Stimulated activated naive CD4-positive, alpha-beta T cell treated with Interleukin-2 at 50 U/mL for 16 hours (primary cell): ENCODE results near the gene BCL11B.
A peak's percentile ranks its signal among the peaks of the same experiment; 100 is the strongest.
"Not testable (repeated sequence)": the region's sequence is repeated elsewhere in the genome, so short reads cannot be mapped to it uniquely, and the experiment has no call there.

ENCODE experiments used
- DNase-seq: peaks from one replicate; lab custom pipeline; 2025; lab: John Stamatoyannopoulos, UW

The BCL11B gene

GRCh38 chr14:99199846-99200653 is 71.9 kb downstream of the BCL11B start:
- DNase-seq: no peak

- DNase-seq: no peak
Measured at GRCh38 chr14:99198746-99199502, 73.1 kb downstream of the BCL11B start.

GRCh38 chr14:99196310-99196650 is 75.7 kb downstream of the BCL11B start:
- DNase-seq: no peak

GRCh38 chr14:99195602-99196309 is 76.2 kb downstream of the BCL11B start:
- DNase-seq: no peak

- no peak for DNase-seq
Measured at GRCh38 chr14:99194736-99195135, 77.3 kb downstream of the BCL11B start.

GRCh38 chr14:99194136-99194535 is 77.9 kb downstream of the BCL11B start:
- DNase-seq: no peak

- no peak for DNase-seq
Measured at GRCh38 chr14:99192830-99193229, 79.2 kb downstream of the BCL11B start.

GRCh38 chr14:99192028-99192621 is 79.9 kb downstream of the BCL11B start:
- peak; percentile 43 for DNase-seq

- DNase-seq: peak; percentile 25
Measured at GRCh38 chr14:99191395-99192027, 80.5 kb downstream of the BCL11B start.

- no peak for DNase-seq
Measured at GRCh38 chr14:99190696-99191394, 81.2 kb downstream of the BCL11B start.

GRCh38 chr14:99189201-99189801 is 82.7 kb downstream of the BCL11B start:
- peak; percentile 48 for DNase-seq

- no peak for DNase-seq
Measured at GRCh38 chr14:99188731-99189191, 83.2 kb downstream of the BCL11B start.

GRCh38 chr14:99187858-99188257 is 84.1 kb downstream of the BCL11B start:
- DNase-seq: no peak

- no peak for DNase-seq
Measured at GRCh38 chr14:99186956-99187690, 84.9 kb downstream of the BCL11B start.

GRCh38 chr14:99186336-99186735 is 85.7 kb downstream of the BCL11B start:
- DNase-seq: not testable (repeated sequence)

GRCh38 chr14:99185436-99186068 is 86.4 kb downstream of the BCL11B start:
- DNase-seq: no peak

GRCh38 chr14:99183716-99184115 is 88.3 kb downstream of the BCL11B start:
- no peak for DNase-seq

- DNase-seq: no peak
Measured at GRCh38 chr14:99183311-99183710, 88.7 kb downstream of the BCL11B start.

- DNase-seq: no peak
Measured at GRCh38 chr14:99182548-99183250, 89.3 kb downstream of the BCL11B start.
